Upper lobe of left lung (tissue), 6 donors: ENCODE measurements around the gene GARNL3. TPM values are rescaled to one million over a fixed set of nuclear protein-coding genes. Genes with fewer than 3 reads are reported as not detected.

Source experiments
- ATAC-seq, 2 donors: fragments of 200-7000 bp; cut with Tn5 transposase; one replicate each; pipeline ENCODE4 v1.9.1; 2022; ENCODE audit warnings: mild to moderate bottlenecking in 2 of 2, moderate library complexity in 2 of 2; ENCODE audit not compliant: low FRiP score in 2 of 2
- DNase-seq, 2 donors: peaks; one replicate each; pipeline ENCODE4 v3.0.0-alpha.2; 2019 to 2020
- H3K27ac ChIP-seq, 4 donors: fragments of 200-600 bp; sonication (generic); one replicate each; pipeline ENCODE4 v1.5.1; 2016 to 2019
- H3K27me3 ChIP-seq, 4 donors: fragments of 200-600 bp; sonication (generic); one replicate each; pipeline ENCODE4 v1.5.1; 2017 to 2019
- H3K36me3 ChIP-seq, 4 donors: fragments of 200-600 bp; sonication (generic); one replicate each; pipeline ENCODE4 v1.5.1; 2016 to 2019
- H3K4me1 ChIP-seq, 4 donors: fragments of 200-600 bp; sonication (generic); one replicate each; pipeline ENCODE4 v1.5.1; 2018 to 2019
- H3K4me3 ChIP-seq, 4 donors: fragments of 200-600 bp; sonication (generic); one replicate each; pipeline ENCODE4 v1.5.1; 2017 to 2019; ENCODE audit warnings: mild to moderate bottlenecking in 2 of 4, moderate library complexity in 1 of 4
- H3K9me3 ChIP-seq, 4 donors: fragments of 200-600 bp; sonication (generic); one replicate each; pipeline ENCODE4 v1.5.1; 2018 to 2019
- CTCF ChIP-seq, 6 experiments: fragments of 450-650 bp in 4 of 6; fragments of 200-600 bp in 2 of 6; sonication (generic) in 2 of 6; IDR thresholded peaks; one replicate each; pipeline ENCODE4 v1.5.1; 2016 to 2019; ENCODE audit warnings: antibody characterized with exemption in 6 of 6
- EP300 ChIP-seq, 4 donors: sonication (generic); formaldehyde crosslinking; IDR thresholded peaks; one replicate each; pipeline ENCODE4 v1.5.1; 2017; ENCODE audit warnings: antibody characterized with exemption in 4 of 4, control low read depth in 2 of 4
- POLR2A ChIP-seq, 4 donors: fragments of 450-650 bp; IDR thresholded peaks; one replicate each; pipeline ENCODE4 v1.5.1; 2016 to 2017; ENCODE audit warnings: antibody characterized with exemption in 4 of 4, mild to moderate bottlenecking in 2 of 4
- POLR2AphosphoS5 ChIP-seq, 2 donors: sonication (generic); formaldehyde crosslinking; IDR thresholded peaks; one replicate each; pipeline ENCODE4 v1.5.1; 2017; ENCODE audit warnings: antibody characterized with exemption in 2 of 2
- WGBS, 2 donors: methylation state at CpG; one replicate each; pipeline ENCODE4 v1.1.5; 2017 to 2018; 5-methylcytosine and 5-hydroxymethylcytosine counted together
- total RNA-seq, 6 donors: library from RNA; depleted of rRNA in 4 of 6; stranded (reverse); fragments of >200 nt in 4 of 6; gene quantifications; one replicate each; pipeline versions ENCODE4 v1.1.0 to v1.2.1, GENCODE V29; 2016 to 2021
- donor health status: DM: no; HTN: no; CAD: no; lungs with moderate emphysema.
- donor health status: DM: no; HTN: yes; CAD: no; lungs with severe emphysema.

The GARNL3 gene
- total RNA-seq, 6 donors from 2014 or later = 3.1 to 37.7 (median 7.0) TPM

- DNase-seq (peak; percentile 8 to 34), ATAC-seq (peak in 1 of 2 donors; percentile 30)
- no peaks in the 10 kb centered on the region for H3K27me3 ChIP-seq
- H3K36me3 ChIP-seq = no peaks in the 10 kb centered on the region
- no peaks in the 10 kb centered on the region for H3K9me3 ChIP-seq
- peaks cover under 1 to 4% (median 1%) of the 10 kb centered on the region in 4 donors for H3K4me1 ChIP-seq
- 91% methylated on average over 6 to 10 of the region's 10 CpGs for WGBS, 2 donors
- no peak overlapping the region for H3K27ac ChIP-seq
- H3K4me3 ChIP-seq = no peak overlapping the region
- TF ChIP-seq POLR2A (IDR thresholded peaks at IDR 0.05) = no peak
- TF ChIP-seq CTCF (IDR thresholded peaks at IDR 0.05) = no peak
- TF ChIP-seq EP300 (IDR thresholded peaks at IDR 0.05) = no peak
- TF ChIP-seq POLR2AphosphoS5 (IDR thresholded peaks at IDR 0.05) = no peak
Measured at GRCh38 chr9:127218818-127219217, 45.8 kb upstream of the GARNL3 start.

- Histone ChIP-seq H3K27me3 (no peaks in the 10 kb centered on the region), H3K27ac (no peak overlapping the region), H3K4me3 (no peak overlapping the region), H3K9me3 (no peaks in the 10 kb centered on the region), H3K36me3 (no peaks in the 10 kb centered on the region), H3K4me1 (peaks cover 2 to 9% (median 8%) of the 10 kb centered on the region in 4 donors)
- TF ChIP-seq EP300 (IDR thresholded peaks at IDR 0.05) (no peak), POLR2A (IDR thresholded peaks at IDR 0.05) (no peak), POLR2AphosphoS5 (IDR thresholded peaks at IDR 0.05) (no peak), CTCF (IDR thresholded peaks at IDR 0.05) (no peak)
- DNase-seq (peak in 1 of 2 donors; percentile 22), ATAC-seq (no peak)
- WGBS, 2 donors = 65 to 75% methylated on average over 6 of the region's 6 CpGs
Measured at GRCh38 chr9:127219520-127219919, 45.1 kb upstream of the GARNL3 start.

GRCh38 chr9:127221695-127222094 is 42.9 kb upstream of the GARNL3 start:
- H3K36me3 ChIP-seq = no peaks in the 10 kb centered on the region

GRCh38 chr9:127222388-127223095 is 42.0 kb upstream of the GARNL3 start:
- Histone ChIP-seq H3K36me3 (no peaks in the 10 kb centered on the region), H3K9me3 (no peaks in the 10 kb centered on the region), H3K27ac (no peak overlapping the region), H3K27me3 (no peaks in the 10 kb centered on the region), H3K4me1 (peaks cover 7 to 25% (median 15%) of the 10 kb centered on the region in 4 donors), H3K4me3 (no peak overlapping the region)
- WGBS, 2 donors = 85 to 91% methylated on average over 15 of the region's 15 CpGs
- TF ChIP-seq EP300 (IDR thresholded peaks at IDR 0.05) (no peak), POLR2AphosphoS5 (IDR thresholded peaks at IDR 0.05) (no peak), CTCF (IDR thresholded peaks at IDR 0.05) (no peak), POLR2A (IDR thresholded peaks at IDR 0.05) (no peak)
- ATAC-seq (no peak), DNase-seq (no peak)

More at GRCh38 chr9:127221695-127222094, 42.9 kb upstream of the GARNL3 start:
- ATAC-seq (no peak), DNase-seq (no peak)
- Histone ChIP-seq H3K27me3 (no peaks in the 10 kb centered on the region), H3K27ac (no peak overlapping the region), H3K4me3 (no peak overlapping the region), H3K9me3 (no peaks in the 10 kb centered on the region), H3K4me1 (peaks cover 7 to 25% (median 15%) of the 10 kb centered on the region in 4 donors)
- no peak for TF ChIP-seq EP300 (IDR thresholded peaks at IDR 0.05)
- TF ChIP-seq POLR2AphosphoS5 (IDR thresholded peaks at IDR 0.05) = no peak
- no peak for TF ChIP-seq POLR2A (IDR thresholded peaks at IDR 0.05)
- TF ChIP-seq CTCF (IDR thresholded peaks at IDR 0.05) = no peak
- 62 to 77% methylated on average over 2 of the region's 2 CpGs for WGBS, 2 donors

GRCh38 chr9:127223266-127223665 is 41.3 kb upstream of the GARNL3 start:
- peaks cover 7 to 25% (median 15%) of the 10 kb centered on the region in 4 donors for H3K4me1 ChIP-seq
- 70 to 72% methylated on average over 4 of the region's 4 CpGs for WGBS, 2 donors
- no peak overlapping the region for H3K27ac ChIP-seq

More at GRCh38 chr9:127223266-127223665, 41.3 kb upstream of the GARNL3 start:
- Histone ChIP-seq H3K36me3 (no peaks in the 10 kb centered on the region), H3K9me3 (no peaks in the 10 kb centered on the region), H3K4me3 (no peak overlapping the region), H3K27me3 (no peaks in the 10 kb centered on the region)
- TF ChIP-seq CTCF (IDR thresholded peaks at IDR 0.05) = no peak
- no peak for TF ChIP-seq POLR2A (IDR thresholded peaks at IDR 0.05)
- TF ChIP-seq POLR2AphosphoS5 (IDR thresholded peaks at IDR 0.05) = no peak
- TF ChIP-seq EP300 (IDR thresholded peaks at IDR 0.05) = no peak
- no peak for DNase-seq
- no peak for ATAC-seq
